GM21381 (cell line): ENCODE measurements around the gene GRB7.
"Not testable (repeated sequence)": the region's sequence is repeated elsewhere in the genome, so short reads cannot be mapped to it uniquely, and the experiment has no call there.

Experiments
- ATAC-seq: cut with Tn5 transposase; IDR thresholded peaks from one replicate; pipeline ENCODE4 v1.9.1; 2021; ENCODE audit warnings: mild to moderate bottlenecking, moderate library complexity; ENCODE audit not compliant: unreplicated experiment

The GRB7 gene

DNA sequence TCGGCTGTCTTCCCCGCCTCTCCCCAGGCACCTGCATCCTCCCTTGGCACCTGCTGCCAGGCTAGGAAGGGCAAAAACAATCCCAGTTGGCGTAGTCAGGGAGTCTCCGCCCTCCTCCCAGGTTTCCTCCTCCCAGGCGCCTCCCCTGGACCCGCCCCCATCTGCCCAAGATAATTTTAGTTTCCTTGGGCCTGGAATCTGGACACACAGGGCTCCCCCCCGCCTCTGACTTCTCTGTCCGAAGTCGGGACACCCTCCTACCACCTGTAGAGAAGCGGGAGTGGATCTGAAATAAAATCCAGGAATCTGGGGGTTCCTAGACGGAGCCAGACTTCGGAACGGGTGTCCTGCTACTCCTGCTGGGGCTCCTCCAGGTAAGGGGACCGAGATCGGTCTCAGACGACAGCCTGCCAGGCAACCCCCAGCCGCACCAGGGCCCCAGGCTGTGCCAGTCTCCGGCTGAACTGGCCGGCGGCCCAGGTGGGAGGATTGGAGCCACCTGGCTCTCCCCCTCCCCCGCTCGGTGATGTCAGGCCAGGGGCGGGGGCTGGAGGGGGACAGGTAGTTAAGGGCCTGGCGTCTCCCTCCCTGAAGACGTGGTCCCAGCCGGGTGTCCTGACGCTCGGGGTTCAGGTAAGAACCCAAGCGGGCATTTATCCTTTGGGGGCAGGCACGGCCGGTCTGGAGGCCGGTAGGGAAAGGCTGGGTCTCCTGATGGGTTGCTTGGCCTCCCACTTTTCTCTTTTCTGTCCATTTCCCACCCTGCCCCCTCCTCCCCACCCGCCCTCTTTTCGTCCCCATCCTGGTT, at the start of gene GRB7:
Gene GRB7 (plus strand): TSS at position 179 of the 808 bp plus-strand sequence. CDS start 4,364 bp downstream, outside the sequence.
- no peak for ATAC-seq

DNA sequence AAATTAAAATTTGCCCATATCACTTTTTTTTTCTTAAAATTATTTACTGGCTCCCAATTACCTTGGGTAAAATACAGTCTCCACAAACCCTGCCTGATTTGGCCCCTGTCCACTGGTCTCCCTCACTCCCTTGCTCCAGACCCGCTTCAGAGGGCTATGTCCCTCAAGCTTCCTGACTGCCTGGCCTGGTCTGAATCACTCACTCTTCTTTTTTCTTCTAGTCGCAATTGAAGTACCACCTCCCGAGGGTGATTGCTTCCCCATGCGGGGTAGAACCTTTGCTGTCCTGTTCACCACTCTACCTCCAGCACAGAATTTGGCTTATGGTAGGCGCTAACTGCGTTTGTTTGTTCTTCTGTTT, 49.3 kb upstream of the GRB7 start:
- ATAC-seq: no peak

DNA sequence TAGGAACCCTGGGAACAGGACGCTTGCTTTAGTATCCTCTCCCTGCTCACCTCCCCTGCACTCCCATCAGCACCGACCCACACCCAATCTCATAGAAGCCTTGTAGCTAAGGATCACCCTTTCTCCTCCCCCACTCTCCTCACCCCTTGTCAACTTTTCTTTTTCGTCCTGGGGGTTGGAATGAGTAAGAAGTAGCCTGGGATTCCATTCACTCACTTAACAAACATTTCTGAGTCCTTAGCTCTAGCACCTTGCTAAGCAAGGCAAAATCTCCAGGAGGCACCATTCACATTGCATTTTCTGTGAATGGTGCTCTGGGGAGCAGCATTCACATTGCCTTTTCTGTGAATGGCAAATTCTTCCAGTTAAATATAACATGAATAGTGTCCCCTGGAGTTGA, 48.8 kb upstream of the GRB7 start:
- ATAC-seq: no peak

- ATAC-seq: no peak
Measured at GRCh38 chr17:39694593-39694992, 43.1 kb upstream of the GRB7 start.

DNA sequence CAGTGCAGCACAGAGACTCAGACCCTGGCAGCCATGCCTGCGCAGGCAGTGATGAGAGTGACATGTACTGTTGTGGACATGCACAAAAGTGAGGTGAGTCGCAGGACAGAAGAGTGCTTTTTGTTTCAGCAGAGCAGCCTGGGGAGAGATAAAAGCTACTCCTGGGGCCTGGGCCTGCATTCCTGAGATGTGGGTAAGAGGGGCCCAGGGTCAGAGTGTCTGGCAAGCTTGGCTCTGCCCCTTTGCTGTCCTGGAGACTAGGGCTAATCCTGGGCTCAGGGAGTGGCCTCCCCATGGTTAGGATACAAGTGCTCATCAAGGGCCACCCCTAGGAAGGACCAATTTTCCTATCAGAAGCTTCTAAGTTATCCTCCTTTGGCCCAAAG, 42.7 kb upstream of the GRB7 start:
- ATAC-seq: no peak

- ATAC-seq: no peak
Measured at GRCh38 chr17:39696731-39697130, 41.0 kb upstream of the GRB7 start.

DNA sequence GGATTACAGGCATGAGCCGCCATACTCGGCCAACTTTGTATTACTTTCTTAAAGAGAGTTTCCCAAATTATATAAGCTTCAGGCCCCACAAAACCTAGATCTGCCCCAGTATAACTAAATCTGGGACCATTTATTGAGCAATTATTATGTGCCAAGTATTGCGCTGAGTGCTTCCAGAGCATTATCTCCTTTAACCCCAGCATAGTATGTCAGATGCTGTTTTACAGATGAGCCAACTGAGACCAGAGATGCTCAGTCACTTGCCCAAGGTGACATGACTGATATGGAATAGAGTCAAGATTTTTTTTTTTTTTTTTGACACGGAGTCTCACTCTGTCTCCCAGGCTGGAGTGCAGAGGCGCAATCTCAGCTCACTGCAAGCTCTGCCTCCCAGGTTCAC, 39.8 kb upstream of the GRB7 start:
- no peak for ATAC-seq

DNA sequence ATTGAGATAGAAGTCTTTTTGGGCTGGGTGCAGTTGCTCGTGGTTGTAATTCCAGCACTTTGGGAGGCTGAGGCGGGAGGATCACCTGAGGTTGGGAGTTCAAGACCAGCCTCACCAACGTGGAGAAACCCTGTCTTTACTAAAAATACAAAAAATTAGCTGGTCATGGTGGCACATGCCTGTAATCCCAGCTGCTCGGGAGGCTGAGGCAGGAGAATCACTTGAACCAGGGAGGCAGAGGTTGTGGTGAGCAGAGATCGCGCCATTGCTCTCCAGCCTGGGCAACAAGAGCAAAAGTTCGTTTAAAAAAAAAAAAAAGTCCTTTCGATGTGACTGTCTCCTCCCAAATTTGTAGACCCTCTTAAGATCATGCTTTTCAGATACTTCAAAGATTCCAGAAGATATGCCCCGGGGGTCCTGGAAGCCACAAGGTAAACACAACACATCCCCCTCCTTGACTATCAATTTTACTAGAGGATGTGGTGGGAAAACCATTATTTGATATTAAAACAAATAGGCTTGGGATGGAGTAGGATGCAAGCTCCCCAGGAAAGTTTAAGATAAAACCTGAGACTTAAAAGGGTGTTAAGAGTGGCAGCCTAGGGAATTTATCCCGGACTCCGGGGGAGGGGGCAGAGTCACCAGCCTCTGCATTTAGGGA, 38.5 kb upstream of the GRB7 start:
- not testable (repeated sequence) for ATAC-seq

GRCh38 chr17:39699818-39700147, 38.0 kb upstream of the GRB7 start, which contains the start of gene ERBB2:
ERBB2 (plus strand) TSS chr17:39700064; CDS start chr17:39700239, 175 bp downstream.
- ATAC-seq: no peak

- ATAC-seq: no peak
Measured at GRCh38 chr17:39700148-39700987, 37.4 kb upstream of the GRB7 start.

DNA sequence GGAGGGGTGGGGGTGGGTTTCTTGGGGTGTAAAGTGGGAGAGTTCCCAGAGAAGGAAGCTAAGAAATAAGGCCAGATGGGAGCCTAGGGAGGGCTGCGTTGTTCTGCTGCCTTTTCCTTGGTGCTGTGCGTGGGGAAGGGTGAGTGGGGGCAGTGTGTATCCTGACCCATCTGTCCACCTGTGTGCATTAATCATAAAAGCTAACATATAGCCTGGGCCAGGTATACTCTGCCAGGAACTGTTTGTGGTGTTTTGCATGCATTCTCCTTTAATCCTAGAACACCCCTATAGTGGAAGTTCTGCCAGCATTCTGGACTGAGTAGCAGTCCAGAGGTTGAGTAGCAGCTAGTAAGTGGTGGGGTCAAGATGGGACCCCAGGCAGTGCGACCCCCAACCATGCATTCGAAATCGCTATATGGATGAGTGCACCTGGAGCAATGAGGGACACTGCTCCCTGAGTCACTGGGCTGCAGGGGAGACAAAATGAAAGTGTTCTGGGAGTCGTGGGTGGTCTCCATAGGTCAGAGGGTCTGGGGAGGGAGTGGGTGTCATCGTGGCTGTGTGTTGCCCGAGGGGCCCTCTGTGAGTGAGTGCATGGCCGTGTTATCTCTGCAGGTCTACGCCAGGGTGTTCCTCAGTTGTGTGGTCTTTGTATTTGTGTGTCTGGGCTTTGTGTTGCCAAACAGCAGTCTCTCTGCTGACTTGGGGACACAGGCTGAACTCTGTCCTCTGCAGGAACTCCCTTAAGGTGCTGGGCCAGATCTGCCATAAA, 36.5 kb upstream of the GRB7 start:
- no peak for ATAC-seq

- no peak for ATAC-seq
Measured at GRCh38 chr17:39701784-39702422, 35.8 kb upstream of the GRB7 start.

DNA sequence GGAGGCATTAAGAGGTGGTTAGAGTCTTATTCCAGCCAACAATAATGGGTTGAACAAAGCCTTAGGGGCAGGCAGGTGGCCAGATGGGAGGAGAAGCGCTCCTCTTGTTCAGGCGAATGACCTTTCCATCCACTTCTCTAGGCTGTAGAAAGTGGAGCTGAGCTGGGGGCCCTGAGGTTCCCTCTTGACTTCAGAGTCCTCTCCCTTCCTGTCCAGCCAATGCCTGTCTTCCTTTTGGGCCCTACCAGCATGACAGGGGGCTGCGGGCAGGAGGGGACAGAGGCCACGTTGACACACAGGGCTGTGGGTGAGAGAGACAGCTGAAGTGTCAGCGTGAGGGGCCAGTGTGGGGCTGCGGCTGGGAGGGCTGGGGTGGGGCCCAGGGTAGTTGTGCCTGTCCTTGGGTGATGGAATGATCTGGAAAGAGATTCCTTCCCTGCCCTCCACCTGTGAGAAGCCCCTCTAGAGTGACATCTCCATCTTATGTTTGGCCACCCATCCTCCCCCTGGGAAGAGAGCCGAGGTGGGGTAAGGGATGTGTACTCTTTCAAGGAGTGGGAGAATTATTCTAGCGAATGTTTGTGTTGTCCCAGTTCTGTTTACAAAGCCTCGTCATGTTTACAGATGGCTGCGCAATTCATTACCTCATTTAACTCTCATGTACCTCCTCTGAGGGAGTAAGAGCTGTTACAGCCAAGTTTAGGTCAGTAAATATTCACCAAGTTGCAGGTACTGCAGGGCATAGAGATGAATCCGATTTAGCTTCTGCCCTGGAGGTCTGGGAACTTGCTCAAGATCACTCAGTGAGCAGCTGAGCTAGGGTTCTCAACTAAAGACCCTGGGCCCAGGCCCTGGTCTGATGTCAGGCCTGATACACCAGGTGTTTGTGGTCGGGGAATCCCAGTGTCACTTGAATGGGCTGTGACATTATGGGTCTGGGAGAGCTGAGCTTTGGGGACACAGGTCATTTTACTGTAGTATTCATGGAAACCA, 34.5 kb upstream of the GRB7 start:
- no peak for ATAC-seq

DNA sequence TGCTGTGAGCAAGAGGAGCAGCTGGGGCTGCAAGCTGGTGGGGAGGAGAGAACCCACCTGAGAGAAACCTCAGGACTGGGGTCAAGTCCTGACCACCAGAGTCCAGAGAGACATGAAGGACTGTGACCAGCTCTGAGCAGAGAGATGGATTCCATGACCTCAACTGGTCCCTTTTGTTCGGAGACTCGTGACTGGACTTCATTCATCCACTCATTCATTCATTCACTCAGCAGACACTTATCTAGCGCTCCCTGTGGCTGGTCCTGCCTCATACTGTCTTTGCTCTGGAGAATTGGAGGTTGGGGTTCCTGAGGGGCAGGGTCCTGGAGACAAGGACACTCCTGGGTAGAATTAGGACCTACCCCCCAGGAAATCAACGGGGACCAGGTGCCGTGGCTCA, 33.8 kb upstream of the GRB7 start:
- no peak for ATAC-seq

- ATAC-seq: no peak
Measured at GRCh38 chr17:39704821-39705551, 32.8 kb upstream of the GRB7 start.

DNA sequence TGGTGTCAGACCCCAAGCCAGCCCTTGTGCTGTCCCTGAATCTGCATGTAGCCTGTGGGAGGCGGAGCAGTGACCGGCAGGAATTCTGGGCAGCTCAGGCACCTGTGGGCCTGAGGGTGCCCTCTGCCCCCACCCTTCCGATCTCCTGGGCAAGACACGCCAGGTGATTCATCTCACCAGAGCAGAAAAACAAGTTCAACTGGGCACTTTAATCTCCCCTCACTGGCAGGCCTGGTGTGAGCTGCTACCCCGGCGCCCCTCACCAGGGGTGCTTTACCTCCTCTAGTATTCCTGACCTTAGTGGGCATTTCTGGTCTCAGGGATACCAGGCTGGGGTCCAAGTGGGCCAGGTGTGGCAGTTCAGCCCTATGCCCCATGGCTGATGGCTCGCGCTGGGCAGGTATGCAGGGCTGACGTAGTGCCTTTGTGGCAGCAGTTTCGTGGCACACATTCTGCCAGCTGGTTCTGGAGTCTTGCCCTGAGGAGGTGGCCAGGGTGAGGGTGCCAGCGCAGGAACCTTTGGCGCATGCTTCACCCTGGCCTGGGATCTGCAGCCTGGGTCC, 31.9 kb upstream of the GRB7 start:
- no peak for ATAC-seq

DNA sequence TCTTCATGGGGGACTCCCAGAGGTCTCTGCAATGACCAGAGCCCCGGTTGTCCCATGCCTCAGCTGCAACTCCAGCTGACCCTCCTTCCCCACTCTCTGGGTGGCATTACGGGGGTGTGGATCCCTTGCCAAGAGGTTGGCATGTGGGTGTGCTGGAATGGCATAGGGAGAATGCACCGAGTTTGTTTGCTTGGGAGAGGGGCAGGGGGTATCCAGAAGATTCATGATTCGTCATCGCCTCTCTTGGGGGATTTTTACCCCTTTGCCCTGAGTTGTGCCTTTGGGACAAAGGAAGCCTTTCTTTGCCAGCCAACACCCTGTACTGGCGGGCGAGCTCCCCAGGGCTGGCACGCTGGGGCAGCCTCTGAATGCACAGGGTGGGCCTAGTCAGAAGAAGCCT, 31.4 kb upstream of the GRB7 start:
- ATAC-seq: no peak

GRCh38 chr17:39706921-39707337, 30.8 kb upstream of the GRB7 start:
- no peak for ATAC-seq
